ENCODE data around the gene RPS19.

Gene RPS19

DNA sequence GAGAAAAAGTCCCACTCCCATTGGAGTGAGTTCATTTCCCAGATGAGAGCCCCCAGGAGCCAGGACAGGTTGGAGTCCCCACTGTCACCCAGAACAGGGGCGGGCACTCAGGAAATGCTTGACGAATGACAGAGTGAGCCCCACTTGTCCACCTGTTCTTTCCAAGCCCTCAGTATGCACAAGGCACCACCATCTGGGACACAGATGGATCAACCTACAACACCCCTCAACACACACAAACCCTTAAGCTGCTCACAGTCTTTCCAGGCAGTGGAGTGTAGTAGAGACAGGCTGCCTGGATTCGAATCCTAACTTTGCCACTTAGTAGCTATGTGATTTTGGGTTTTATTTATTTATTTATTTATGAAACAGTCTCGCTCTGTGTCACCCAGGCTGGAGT lies 30.9 kb downstream of the RPS19 start:
- no peak for TF ChIP-seq EZH2phosphoT487 (IDR thresholded peaks at IDR 0.05; ENCODE audit: low read length)
- H3K9ac ChIP-seq (ENCODE audit: low read length), result no peak overlapping the region
- H3K9me3 ChIP-seq (replicated peaks; ENCODE audit: insufficient read depth, low read length), result no peaks in the 10 kb centered on the region
- peaks cover 21% of the 10 kb centered on the region for H3K79me2 ChIP-seq (ENCODE audit: low read length)
- peaks cover 11% of the 10 kb centered on the region; the same call in 1 of the 2 replicates for H3K4me1 ChIP-seq (ENCODE audit: low read length)
- H3F3A ChIP-seq (ENCODE audit: insufficient read depth, low read length), result no peaks in the 10 kb centered on the region
- H3K27me3 ChIP-seq (replicated peaks; ENCODE audit: insufficient read depth, low read length), result no peaks in the 10 kb centered on the region
- H3K36me3 ChIP-seq (replicated peaks; ENCODE audit: insufficient read depth, low read length), result no peaks in the 10 kb centered on the region
- H3K4me3 ChIP-seq (ENCODE audit: low read length), result no peak overlapping the region
- no peaks in the 10 kb centered on the region for H3K9me2 ChIP-seq (replicated peaks; ENCODE audit: insufficient read depth, low read length)
- H3K4me2 ChIP-seq (ENCODE audit: low read depth, low read length), result no peak overlapping the region
- H3K27ac ChIP-seq (ENCODE audit: low read length), result no peak overlapping the region
- H4K20me1 ChIP-seq (ENCODE audit: insufficient read depth, low read length), result no peaks in the 10 kb centered on the region
- no peak overlapping the region for H2AFZ ChIP-seq (ENCODE audit: low read length)
- DNase-seq, result no peak

GRCh38 chr19:41892173-41892902 lies 32.3 kb downstream of the RPS19 start:
- Histone ChIP-seq H3K79me2 (ENCODE audit: low read length) (peaks cover 7% of the 10 kb centered on the region; the same call in 1 of the 2 replicates), H3K9me2 (replicated peaks; ENCODE audit: insufficient read depth, low read length) (no peaks in the 10 kb centered on the region), H3K4me2 (ENCODE audit: low read depth, low read length) (no peak overlapping the region), H3K9me3 (replicated peaks; ENCODE audit: insufficient read depth, low read length) (no peaks in the 10 kb centered on the region), H3K4me1 (ENCODE audit: low read length) (no peaks in the 10 kb centered on the region), H4K20me1 (ENCODE audit: insufficient read depth, low read length) (no peaks in the 10 kb centered on the region), H3K27me3 (replicated peaks; ENCODE audit: insufficient read depth, low read length) (no peaks in the 10 kb centered on the region), H2AFZ (ENCODE audit: low read length) (no peak overlapping the region), H3K4me3 (ENCODE audit: low read length) (no peak overlapping the region), H3K27ac (ENCODE audit: low read length) (no peak overlapping the region), H3K9ac (ENCODE audit: low read length) (no peak overlapping the region), H3K36me3 (replicated peaks; ENCODE audit: insufficient read depth, low read length) (no peaks in the 10 kb centered on the region), H3F3A (ENCODE audit: insufficient read depth, low read length) (no peaks in the 10 kb centered on the region)
- TF ChIP-seq CTCF (IDR thresholded peaks at IDR 0.05; ENCODE audit: low read length) (no peak), EZH2 (optimal IDR thresholded peaks at IDR 0.05; ENCODE audit: low read depth, low read length) (no peak), EZH2phosphoT487 (IDR thresholded peaks at IDR 0.05; ENCODE audit: low read length) (no peak)
- no peak for DNase-seq

DNA sequence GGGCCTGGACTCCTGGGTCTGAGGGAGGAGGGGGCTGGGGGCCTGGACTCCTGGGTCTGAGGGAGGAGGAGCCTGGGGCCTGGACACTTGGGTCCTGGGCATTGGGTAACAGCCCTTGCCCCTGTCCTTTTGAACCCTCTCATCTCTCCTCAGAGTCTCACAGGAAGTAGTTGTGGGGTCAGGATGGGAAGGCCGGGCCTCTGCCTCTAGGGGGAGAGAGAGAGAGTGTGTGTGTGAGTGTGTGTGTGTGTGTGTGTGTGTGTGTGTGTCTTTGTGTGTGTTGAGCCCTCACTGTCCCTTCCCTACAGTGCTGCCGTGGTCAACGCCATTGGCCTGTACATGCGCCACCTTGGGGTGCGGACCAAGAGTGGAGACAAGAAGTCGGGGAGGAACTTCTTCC lies 33.8 kb downstream of the RPS19 start:
- H3K27ac ChIP-seq (ENCODE audit: low read length), result no peak overlapping the region

More for the DNA sequence above, 33.8 kb downstream of the RPS19 start:
- H2AFZ ChIP-seq (ENCODE audit: low read length), result no peak overlapping the region
- no peaks in the 10 kb centered on the region for H3K79me2 ChIP-seq (ENCODE audit: low read length)
- no peaks in the 10 kb centered on the region for H3F3A ChIP-seq (ENCODE audit: insufficient read depth, low read length)
- peak; percentile 21 for DNase-seq
- TF ChIP-seq EZH2 (optimal IDR thresholded peaks at IDR 0.05; ENCODE audit: low read depth, low read length), result no peak
- TF ChIP-seq EZH2phosphoT487 (IDR thresholded peaks at IDR 0.05; ENCODE audit: low read length), result no peak
- TF ChIP-seq CTCF (IDR thresholded peaks at IDR 0.05; ENCODE audit: low read length), result no peak
- no peaks in the 10 kb centered on the region for H3K9me2 ChIP-seq (replicated peaks; ENCODE audit: insufficient read depth, low read length)
- H3K36me3 ChIP-seq (replicated peaks; ENCODE audit: insufficient read depth, low read length), result no peaks in the 10 kb centered on the region
- no peaks in the 10 kb centered on the region for H4K20me1 ChIP-seq (ENCODE audit: insufficient read depth, low read length)
- H3K9ac ChIP-seq (ENCODE audit: low read length), result no peak overlapping the region
- H3K4me2 ChIP-seq (ENCODE audit: low read depth, low read length), result no peak overlapping the region
- no peaks in the 10 kb centered on the region for H3K9me3 ChIP-seq (replicated peaks; ENCODE audit: insufficient read depth, low read length)
- no peaks in the 10 kb centered on the region for H3K27me3 ChIP-seq (replicated peaks; ENCODE audit: insufficient read depth, low read length)
- no peaks in the 10 kb centered on the region for H3K4me1 ChIP-seq (ENCODE audit: low read length)
- no peak overlapping the region for H3K4me3 ChIP-seq (ENCODE audit: low read length)

Measured in MM.1S (cell line).